GM12873 (cell line): ENCODE results near the gene ARID1A.

ENCODE experiments used
- TF ChIP-seq, protein P1 (sequence below): IDR thresholded peaks from 2 replicates; pipeline ENCODE4 v1.5.1; 2012; ENCODE audit warnings: low read depth, mild to moderate bottlenecking, moderate library complexity, low read length, control low read depth; ENCODE audit not compliant: insufficient read depth; ENCODE audit errors: missing control alignments

The ARID1A gene

GRCh38 chr1:26696119-26696653 is 371 bp downstream of the ARID1A start:
- TF ChIP-seq, protein P1, sequence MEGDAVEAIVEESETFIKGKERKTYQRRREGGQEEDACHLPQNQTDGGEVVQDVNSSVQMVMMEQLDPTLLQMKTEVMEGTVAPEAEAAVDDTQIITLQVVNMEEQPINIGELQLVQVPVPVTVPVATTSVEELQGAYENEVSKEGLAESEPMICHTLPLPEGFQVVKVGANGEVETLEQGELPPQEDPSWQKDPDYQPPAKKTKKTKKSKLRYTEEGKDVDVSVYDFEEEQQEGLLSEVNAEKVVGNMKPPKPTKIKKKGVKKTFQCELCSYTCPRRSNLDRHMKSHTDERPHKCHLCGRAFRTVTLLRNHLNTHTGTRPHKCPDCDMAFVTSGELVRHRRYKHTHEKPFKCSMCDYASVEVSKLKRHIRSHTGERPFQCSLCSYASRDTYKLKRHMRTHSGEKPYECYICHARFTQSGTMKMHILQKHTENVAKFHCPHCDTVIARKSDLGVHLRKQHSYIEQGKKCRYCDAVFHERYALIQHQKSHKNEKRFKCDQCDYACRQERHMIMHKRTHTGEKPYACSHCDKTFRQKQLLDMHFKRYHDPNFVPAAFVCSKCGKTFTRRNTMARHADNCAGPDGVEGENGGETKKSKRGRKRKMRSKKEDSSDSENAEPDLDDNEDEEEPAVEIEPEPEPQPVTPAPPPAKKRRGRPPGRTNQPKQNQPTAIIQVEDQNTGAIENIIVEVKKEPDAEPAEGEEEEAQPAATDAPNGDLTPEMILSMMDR = no peak

- TF ChIP-seq, protein P1 = no peak
Measured at GRCh38 chr1:26696654-26697430, 1.0 kb downstream of the ARID1A start.

- TF ChIP-seq, protein P1 = no peak
Measured at GRCh38 chr1:26697431-26697977, 1.7 kb downstream of the ARID1A start.

DNA sequence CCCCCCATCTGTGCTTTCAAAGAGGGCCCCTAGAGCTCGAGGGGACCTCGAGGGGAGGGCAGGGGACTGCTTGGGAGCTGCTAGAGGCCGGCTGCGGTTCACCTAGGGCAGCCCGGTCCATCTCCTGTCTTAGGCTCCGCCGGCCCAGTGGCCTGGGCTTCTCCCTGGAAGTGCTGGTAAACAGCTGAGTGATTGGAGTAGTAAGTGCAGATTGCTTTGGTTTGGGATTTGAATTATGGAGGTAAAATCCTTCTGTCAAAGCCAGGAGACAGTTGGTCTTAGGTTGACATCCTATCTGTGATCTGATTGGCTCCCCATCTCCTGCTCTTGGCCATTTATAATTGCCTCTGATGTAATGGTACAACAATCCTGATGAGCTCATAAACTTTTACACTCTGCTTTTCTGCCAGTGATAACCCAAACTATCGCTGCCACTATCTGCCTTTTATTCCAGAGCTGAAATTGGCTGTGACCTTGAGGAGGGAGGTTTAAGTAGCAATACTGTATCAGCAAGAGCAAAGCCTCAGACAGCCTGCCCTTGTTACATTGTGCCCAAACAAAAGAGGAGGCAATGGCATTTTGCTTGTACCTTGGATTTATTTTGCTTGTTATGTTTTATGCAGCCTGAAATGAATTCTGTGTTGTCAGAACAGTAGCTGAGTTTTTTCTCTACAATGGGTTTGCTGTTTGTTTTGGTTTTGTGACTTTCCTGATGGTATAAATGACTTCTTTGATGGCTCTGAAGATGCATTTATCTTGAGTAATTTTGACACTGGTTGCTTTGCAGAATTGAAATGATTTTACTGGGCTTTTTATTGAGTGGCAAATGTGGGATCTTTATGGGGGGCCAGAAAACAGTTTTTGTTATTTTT is 2.4 kb downstream of the ARID1A start:
- TF ChIP-seq, protein P1 = no peak

GRCh38 chr1:26700711-26701110 is 4.9 kb downstream of the ARID1A start:
- TF ChIP-seq, protein P1 = no peak

GRCh38 chr1:26701266-26701994 is 5.6 kb downstream of the ARID1A start:
- TF ChIP-seq, protein P1 = no peak
